ENCODE measurements around the gene KAT14. TPM values are rescaled to one million over a fixed set of nuclear protein-coding genes. Genes with fewer than 3 reads are reported as not detected.
"Not testable (repeated sequence)": the region's sequence is repeated elsewhere in the genome, so short reads cannot be mapped to it uniquely, and the experiment has no call there.

KAT14 gene
- total RNA-seq, 2 experiments from 2014 or later: 17.9 to 18.4 TPM

DNA sequence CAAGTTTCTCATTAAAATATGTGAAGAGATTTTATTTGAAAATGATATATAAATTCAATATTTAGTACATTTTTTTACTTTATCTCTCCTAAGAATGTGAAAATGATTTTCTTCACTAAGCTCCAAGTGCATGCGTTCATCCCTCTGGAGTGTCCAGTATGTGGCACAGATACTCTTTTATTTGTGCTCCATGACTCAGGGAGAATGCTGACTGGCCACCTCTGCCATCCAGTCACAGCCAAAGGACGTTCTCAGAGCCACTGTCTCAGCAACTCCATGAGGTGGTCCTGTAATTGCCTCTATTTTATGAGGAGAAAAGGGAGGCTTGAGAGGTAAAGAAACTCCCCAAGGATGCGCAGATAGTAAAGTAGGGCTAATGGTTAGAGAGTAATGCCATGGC is 58.3 kb downstream of the KAT14 start:
- no peaks in the 10 kb centered on the region for H3K4me1 Mint-ChIP-seq (ENCODE audit: low read depth)
- ATAC-seq (no peak), DNase-seq (no peak)
- no peaks in the 10 kb centered on the region for H3K9me3 Mint-ChIP-seq
- TF ChIP-seq, protein P1, sequence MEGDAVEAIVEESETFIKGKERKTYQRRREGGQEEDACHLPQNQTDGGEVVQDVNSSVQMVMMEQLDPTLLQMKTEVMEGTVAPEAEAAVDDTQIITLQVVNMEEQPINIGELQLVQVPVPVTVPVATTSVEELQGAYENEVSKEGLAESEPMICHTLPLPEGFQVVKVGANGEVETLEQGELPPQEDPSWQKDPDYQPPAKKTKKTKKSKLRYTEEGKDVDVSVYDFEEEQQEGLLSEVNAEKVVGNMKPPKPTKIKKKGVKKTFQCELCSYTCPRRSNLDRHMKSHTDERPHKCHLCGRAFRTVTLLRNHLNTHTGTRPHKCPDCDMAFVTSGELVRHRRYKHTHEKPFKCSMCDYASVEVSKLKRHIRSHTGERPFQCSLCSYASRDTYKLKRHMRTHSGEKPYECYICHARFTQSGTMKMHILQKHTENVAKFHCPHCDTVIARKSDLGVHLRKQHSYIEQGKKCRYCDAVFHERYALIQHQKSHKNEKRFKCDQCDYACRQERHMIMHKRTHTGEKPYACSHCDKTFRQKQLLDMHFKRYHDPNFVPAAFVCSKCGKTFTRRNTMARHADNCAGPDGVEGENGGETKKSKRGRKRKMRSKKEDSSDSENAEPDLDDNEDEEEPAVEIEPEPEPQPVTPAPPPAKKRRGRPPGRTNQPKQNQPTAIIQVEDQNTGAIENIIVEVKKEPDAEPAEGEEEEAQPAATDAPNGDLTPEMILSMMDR (IDR thresholded peaks at IDR 0.05): no peak
- H3K27ac Mint-ChIP-seq: no peak overlapping the region
- POLR2A ChIA-PET: no interaction called here
- intact Hi-C loops (cut with micrococcal nuclease): no loop called here
- H3K4me3 Mint-ChIP-seq: no peak overlapping the region
- CTCF ChIA-PET: no interaction called here
- H3K27me3 Mint-ChIP-seq: no peaks in the 10 kb centered on the region
- H3K36me3 Mint-ChIP-seq (ENCODE audit: low read depth): no peaks in the 10 kb centered on the region

DNA sequence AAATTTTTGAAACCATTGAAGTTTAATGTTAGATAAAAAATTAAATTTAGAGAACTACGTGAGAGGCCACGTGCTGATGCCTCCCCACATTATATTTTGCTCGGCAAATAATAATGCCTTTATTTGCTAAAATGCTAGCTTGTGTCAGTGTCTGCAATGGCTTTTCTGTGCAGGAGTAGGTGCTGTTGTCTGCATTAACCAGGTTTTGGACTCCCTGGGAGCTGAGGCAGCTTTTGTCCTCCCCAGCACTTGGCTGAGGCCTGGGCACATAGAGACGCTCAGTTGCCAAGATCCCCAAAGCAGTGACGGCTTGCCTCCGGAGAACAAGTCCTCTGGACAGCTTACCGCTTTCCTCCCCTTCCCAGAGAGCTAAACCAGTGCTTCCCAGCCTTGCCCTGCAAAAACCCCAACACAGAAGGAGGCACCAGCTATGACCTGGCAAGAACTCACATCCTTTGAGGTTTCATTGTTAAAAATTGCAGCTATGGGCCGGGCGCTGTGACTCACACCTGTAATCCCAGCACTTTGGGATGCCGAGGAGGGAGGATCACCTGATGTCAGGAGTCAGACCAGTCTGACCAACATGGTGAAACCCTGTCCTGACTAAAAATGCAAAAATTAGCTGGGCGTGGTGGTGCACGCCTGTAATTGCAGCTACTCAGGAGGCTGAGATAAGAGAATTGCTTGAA is 59.9 kb downstream of the KAT14 start:
- Mint-ChIP-seq H3K36me3 (ENCODE audit: low read depth) (peaks cover 8% of the 10 kb centered on the region), H3K27me3 (no peaks in the 10 kb centered on the region), H3K4me1 (ENCODE audit: low read depth) (no peaks in the 10 kb centered on the region), H3K4me3 (no peak overlapping the region), H3K9me3 (peaks cover 10% of the 10 kb centered on the region), H3K27ac (no peak overlapping the region)
- POLR2A ChIA-PET: interaction anchor here (0.5 kb wide), 1 partner anchor 14 kb away, joined by 3 read pairs; no protein-coding TSS in a partner anchor
- no peak for ATAC-seq
- no peak for DNase-seq
- intact Hi-C loops (cut with micrococcal nuclease): no loop called here
- TF ChIP-seq, protein P1 (IDR thresholded peaks at IDR 0.05): no peak
- CTCF ChIA-PET: no interaction called here

DNA sequence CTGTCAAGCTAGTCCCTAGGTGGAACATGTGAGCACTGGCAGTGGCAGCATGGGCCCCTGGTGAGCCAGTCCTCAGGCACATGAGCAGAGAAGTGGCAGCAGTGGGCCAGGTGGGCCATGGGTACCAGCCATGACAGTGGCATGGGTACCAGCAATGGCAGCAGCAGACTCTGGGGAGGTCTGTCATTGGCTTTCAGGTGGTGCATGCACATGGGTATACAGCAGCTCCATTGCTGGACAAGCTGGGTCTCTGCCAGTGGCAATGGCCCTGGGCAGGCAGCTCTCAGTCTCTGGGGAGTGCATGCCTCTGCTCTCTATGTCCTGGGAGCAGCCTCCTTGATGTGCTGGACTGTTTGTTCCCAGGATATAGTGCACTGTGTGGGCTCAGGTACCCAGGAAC is 65.3 kb downstream of the KAT14 start:
- no peak overlapping the region for H3K4me3 Mint-ChIP-seq
- DNase-seq (no peak), ATAC-seq (no peak)
- intact Hi-C loops (cut with micrococcal nuclease): no loop called here
- CTCF ChIA-PET: no interaction called here
- H3K9me3 Mint-ChIP-seq: peaks cover 10% of the 10 kb centered on the region
- POLR2A ChIA-PET: no interaction called here
- TF ChIP-seq, protein P1 (IDR thresholded peaks at IDR 0.05): no peak
- no peak overlapping the region for H3K27ac Mint-ChIP-seq
- peaks cover 8% of the 10 kb centered on the region for H3K36me3 Mint-ChIP-seq (ENCODE audit: low read depth)
- no peaks in the 10 kb centered on the region for H3K4me1 Mint-ChIP-seq (ENCODE audit: low read depth)
- no peaks in the 10 kb centered on the region for H3K27me3 Mint-ChIP-seq

DNA sequence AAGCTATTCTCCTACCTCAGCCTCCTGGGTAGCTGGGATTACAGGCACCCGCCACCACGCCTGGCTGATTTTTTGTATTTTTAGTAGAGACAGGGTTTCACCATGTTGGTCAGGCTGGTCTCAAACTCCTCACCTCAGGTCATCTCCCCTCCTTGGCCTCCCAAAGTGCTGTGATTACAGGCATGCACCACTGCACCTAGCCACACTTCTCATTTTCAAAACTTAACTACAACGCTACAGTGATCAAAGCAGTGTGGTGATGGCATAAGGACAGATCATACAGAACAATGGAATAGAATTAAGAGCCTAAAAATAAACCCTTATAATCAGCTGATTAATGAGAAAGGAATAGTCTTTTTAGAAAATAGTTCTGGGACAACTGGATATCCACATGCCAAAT is 66.0 kb downstream of the KAT14 start:
- H3K36me3 Mint-ChIP-seq (ENCODE audit: low read depth); DNase-seq; CTCF ChIA-PET; intact Hi-C loops (cut with micrococcal nuclease); ATAC-seq; H3K27ac Mint-ChIP-seq; H3K9me3 Mint-ChIP-seq; H3K4me1 Mint-ChIP-seq (ENCODE audit: low read depth); H3K27me3 Mint-ChIP-seq; POLR2A ChIA-PET; H3K4me3 Mint-ChIP-seq: not testable (repeated sequence)

DNA sequence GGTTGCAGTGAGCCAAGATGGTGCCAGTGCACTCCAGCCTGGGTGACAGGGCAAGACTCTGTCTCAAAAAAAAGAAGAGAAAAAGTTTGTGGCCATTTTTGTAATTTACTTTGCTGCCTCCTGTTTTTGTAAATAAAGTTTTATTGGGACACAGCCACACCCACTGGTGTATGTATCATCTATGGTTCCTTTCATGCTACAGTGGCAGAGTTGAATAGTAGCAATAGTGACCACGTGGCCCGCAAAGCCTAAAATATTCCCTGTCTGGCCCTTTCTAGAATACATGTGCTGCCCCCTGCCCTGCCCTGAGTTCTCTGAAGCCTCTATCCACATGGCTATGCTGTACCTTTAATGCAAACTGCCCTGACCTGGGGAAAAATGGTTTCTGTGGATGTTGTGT is 75.3 kb downstream of the KAT14 start:
- H3K9me3 Mint-ChIP-seq: no peaks in the 10 kb centered on the region
- H3K27ac Mint-ChIP-seq: no peak overlapping the region
- ChIA-PET CTCF (no interaction called here), POLR2A (no interaction called here)
- H3K4me1 Mint-ChIP-seq (ENCODE audit: low read depth): no peaks in the 10 kb centered on the region
- no peaks in the 10 kb centered on the region for H3K36me3 Mint-ChIP-seq (ENCODE audit: low read depth)
- no peak for ATAC-seq
- H3K27me3 Mint-ChIP-seq: no peaks in the 10 kb centered on the region
- intact Hi-C loops (cut with micrococcal nuclease): no loop called here
- H3K4me3 Mint-ChIP-seq: no peak overlapping the region
- TF ChIP-seq, protein P1 (IDR thresholded peaks at IDR 0.05): no peak
- no peak for DNase-seq
